Measurements from ENCODE around the gene SHMT2. TPM values are rescaled to one million over a fixed set of nuclear protein-coding genes. Genes with fewer than 3 reads are reported as not detected.

The SHMT2 gene
- total and polyA plus RNA-seq, 4 donors = 34.3 to 59.1 (median 51.9) TPM

DNA sequence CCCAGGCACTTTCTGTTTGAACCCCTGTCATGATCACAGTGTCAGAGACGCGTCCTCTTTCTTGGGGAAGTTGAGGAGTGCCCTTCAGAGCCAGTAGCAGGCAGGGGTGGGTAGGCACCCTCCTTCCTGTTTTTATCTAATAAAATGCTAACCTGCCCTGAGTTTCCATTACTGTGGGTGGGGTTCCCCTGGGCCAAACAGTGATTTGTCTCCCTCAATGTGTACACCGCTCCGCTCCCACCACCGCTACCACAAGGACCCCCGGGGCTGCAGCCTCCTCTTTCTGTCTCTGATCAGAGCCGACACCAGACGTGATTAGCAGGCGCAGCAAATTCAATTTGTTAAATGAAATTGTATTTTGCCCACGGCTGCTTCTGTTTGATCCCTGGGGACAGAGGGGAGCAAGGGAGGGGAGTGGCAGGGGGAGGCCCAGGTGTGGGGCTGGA lies 5.1 kb downstream of the SHMT2 start:
- no peak overlapping the region for H3K4me3 ChIP-seq (ENCODE audit: low read length in 2 of 2)
- H3K9me3 ChIP-seq (ENCODE audit: control insufficient read depth, low read length) = no peaks in the 10 kb centered on the region
- no peaks in the 10 kb centered on the region for H3K4me1 ChIP-seq (ENCODE audit: control insufficient read depth in 1 of 2, insufficient read depth in 2 of 2, low read length in 2 of 2)
- ATAC-seq (ENCODE audit: low FRiP score) = no peak
- peaks cover 0 to 9% of the 10 kb centered on the region in 2 donors for H3K36me3 ChIP-seq (ENCODE audit: control insufficient read depth in 1 of 2, insufficient read depth in 2 of 2, low read length in 1 of 2)
- DNase-seq = peak; percentile 39 to 68
- H3K27me3 ChIP-seq (ENCODE audit: control insufficient read depth in 1 of 2, insufficient read depth in 2 of 2, low read length in 1 of 2) = no peaks in the 10 kb centered on the region
- no peak overlapping the region for H3K27ac ChIP-seq (ENCODE audit: low read depth in 1 of 2, low read length in 2 of 2)
- WGBS, 2 donors = 85 to 86% methylated on average over 10 of the region's 10 CpGs
- intact Hi-C loops (cut with DNase I) = no loop called here

DNA sequence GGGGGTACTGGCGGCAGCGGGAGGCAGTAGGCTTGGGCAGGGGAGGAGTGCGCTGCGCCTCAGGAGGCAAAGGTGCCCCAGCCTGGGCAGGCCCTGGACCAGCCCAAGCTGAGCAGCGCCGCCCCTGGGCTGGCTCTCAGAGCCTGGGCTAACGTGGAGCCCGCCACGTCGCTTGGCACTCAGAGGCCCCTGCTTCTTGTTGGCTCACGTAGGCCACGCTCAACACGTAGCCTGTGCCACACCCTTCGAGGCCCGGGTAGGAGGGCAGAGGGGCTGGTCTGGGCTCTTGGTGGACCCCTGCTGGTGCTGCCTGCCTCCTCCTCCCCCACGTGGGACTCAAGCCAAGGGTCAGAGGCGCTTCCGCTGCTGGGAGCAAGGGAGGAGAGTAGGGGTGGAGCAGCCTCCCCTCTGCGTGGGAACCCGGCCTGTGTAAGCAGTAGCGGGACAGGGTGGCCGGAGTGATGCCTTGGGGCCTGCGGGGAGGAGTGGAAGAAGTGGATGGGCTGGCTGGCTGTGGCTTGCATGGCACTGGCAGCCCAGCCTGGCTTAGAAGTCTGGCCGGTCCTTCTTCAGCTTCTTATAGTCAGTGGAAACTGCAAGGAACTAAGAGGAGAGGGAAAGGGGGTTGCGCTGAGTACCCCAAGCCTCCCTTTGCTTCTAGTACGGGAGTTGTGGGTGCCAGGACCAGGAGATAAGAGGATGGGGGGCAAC lies 5.7 kb downstream of the SHMT2 start:
- WGBS, 2 donors = 56 to 60% methylated on average over 23 to 26 of the region's 26 CpGs
- ATAC-seq (ENCODE audit: low FRiP score) (peak; percentile 33), DNase-seq (peak; percentile 87 to 93)
- Histone ChIP-seq H3K27me3 (ENCODE audit: control insufficient read depth in 1 of 2, insufficient read depth in 2 of 2, low read length in 1 of 2) (no peaks in the 10 kb centered on the region), H3K36me3 (ENCODE audit: control insufficient read depth in 1 of 2, insufficient read depth in 2 of 2, low read length in 1 of 2) (peaks cover 0 to 9% of the 10 kb centered on the region in 2 donors), H3K4me3 (ENCODE audit: low read length in 2 of 2) (no peak overlapping the region), H3K27ac (ENCODE audit: low read depth in 1 of 2, low read length in 2 of 2) (peak overlapping the region in 1 of 2 donors; percentile 10), H3K4me1 (ENCODE audit: control insufficient read depth in 1 of 2, insufficient read depth in 2 of 2, low read length in 2 of 2) (no peaks in the 10 kb centered on the region), H3K9me3 (ENCODE audit: control insufficient read depth, low read length) (no peaks in the 10 kb centered on the region)
- intact Hi-C loops (cut with DNase I) = no loop called here

DNA sequence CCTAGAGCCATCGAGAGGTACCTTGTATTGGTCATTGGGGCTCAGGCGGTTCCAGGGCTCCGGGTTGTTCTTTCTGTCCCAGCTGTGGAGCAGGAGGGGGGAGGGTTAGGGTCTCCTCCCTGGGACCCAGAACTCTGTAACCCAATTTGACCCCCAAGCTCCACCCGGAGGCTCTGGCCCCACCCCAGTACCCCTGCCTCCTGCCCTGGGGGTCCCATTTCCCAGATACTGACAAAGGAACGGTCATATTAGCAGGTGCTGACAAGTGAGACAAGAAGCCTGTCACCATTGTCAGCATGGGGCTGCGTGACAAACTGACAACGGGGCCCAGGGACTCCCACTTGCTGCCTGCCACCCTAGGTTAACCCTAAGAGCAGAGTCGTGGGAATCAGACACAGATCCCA lies 6.2 kb downstream of the SHMT2 start:
- DNase-seq (peak in 1 of 2 donors; percentile 37), ATAC-seq (ENCODE audit: low FRiP score) (no peak)
- WGBS, 2 donors = 67 to 75% methylated on average over 8 of the region's 8 CpGs
- Histone ChIP-seq H3K4me1 (ENCODE audit: control insufficient read depth in 1 of 2, insufficient read depth in 2 of 2, low read length in 2 of 2) (no peaks in the 10 kb centered on the region), H3K36me3 (ENCODE audit: control insufficient read depth in 1 of 2, insufficient read depth in 2 of 2, low read length in 1 of 2) (peaks cover 0 to 9% of the 10 kb centered on the region in 2 donors), H3K9me3 (ENCODE audit: control insufficient read depth, low read length) (no peaks in the 10 kb centered on the region), H3K27me3 (ENCODE audit: control insufficient read depth in 1 of 2, insufficient read depth in 2 of 2, low read length in 1 of 2) (no peaks in the 10 kb centered on the region), H3K4me3 (ENCODE audit: low read length in 2 of 2) (no peak overlapping the region), H3K27ac (ENCODE audit: low read depth in 1 of 2, low read length in 2 of 2) (peak overlapping the region in 1 of 2 donors; percentile 10)
- intact Hi-C loops (cut with DNase I) = no loop called here

DNA sequence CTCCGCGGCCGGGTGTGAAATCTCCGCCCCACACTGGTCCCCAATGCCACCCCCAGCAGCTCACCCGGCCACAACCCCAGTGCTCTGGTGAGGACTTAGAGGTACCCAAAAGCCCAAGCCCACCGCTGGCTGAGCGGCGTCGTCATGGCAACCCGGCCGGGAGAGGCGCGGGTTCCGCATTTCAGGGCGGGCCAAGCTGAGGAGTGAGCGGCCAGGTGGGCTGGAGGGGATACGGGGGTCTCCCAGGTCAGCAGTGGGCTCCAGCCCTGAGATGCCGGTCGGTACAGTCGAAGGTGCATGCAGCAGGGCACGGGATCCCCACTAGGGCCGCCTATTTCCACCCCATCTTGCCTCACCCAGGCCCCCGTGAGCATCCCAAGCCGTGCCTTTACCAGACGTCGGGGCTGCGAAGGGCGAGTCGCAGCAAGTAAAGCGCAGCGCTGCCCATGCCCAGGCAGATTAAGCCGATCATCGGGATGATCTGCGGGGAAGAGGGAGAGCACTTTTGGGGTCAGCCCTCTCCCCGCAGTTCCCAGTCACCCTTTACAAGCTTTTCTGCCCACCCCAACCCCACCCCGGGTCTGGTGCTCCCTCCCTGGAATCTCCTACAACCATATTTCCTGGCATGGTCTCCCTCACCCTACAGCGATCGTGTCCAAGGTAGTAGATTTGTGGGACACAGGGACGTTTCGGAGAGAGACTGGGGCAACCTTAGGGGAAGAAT lies 6.9 kb downstream of the SHMT2 start:
- Histone ChIP-seq H3K27me3 (ENCODE audit: control insufficient read depth in 1 of 2, insufficient read depth in 2 of 2, low read length in 1 of 2) (no peaks in the 10 kb centered on the region), H3K4me3 (ENCODE audit: low read length in 2 of 2) (no peak overlapping the region), H3K27ac (ENCODE audit: low read depth in 1 of 2, low read length in 2 of 2) (no peak overlapping the region), H3K9me3 (ENCODE audit: control insufficient read depth, low read length) (no peaks in the 10 kb centered on the region), H3K4me1 (ENCODE audit: control insufficient read depth in 1 of 2, insufficient read depth in 2 of 2, low read length in 2 of 2) (no peaks in the 10 kb centered on the region), H3K36me3 (ENCODE audit: control insufficient read depth in 1 of 2, insufficient read depth in 2 of 2, low read length in 1 of 2) (peaks cover 0 to 9% of the 10 kb centered on the region in 2 donors)
- ATAC-seq (ENCODE audit: low FRiP score) = no peak
- 45 to 50% methylated on average over 40 of the region's 40 CpGs for WGBS, 2 donors
- intact Hi-C loops (cut with DNase I) = no loop called here
- peak; percentile 61 to 75 for DNase-seq

DNA sequence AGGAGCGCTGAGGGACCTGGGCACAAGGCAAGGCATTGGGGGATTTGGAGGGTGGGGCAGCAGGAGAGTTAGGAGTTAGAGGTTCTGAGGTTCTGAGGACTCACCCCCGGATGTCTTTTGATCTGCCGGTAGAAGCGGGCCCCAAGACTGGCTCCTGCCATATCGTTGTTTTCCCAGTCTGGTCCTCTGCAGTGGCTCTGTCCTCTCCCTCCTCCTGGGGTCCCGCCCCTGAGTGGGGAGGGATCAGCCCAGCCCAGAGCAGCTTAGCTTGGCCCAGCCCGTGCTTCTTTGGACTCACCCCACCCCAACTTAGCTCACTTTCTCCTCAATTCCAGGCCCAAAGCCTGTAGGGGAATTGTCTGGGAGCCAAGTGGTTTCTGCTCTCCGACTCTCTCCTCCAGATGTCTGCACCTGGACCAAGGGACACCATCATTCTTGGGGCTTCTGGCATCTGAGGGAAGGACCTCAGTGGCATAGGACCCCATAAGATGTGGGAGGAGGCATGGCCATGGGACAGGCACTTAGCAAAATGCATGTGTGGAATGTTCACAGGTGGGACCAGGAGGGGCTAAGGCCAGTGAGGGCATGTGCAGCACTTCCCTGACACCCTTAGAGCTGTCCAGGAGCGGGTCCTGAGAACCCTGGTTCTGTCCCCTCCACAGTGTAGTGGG lies 7.5 kb downstream of the SHMT2 start:
- Histone ChIP-seq H3K9me3 (ENCODE audit: control insufficient read depth, low read length) (no peaks in the 10 kb centered on the region), H3K27me3 (ENCODE audit: control insufficient read depth in 1 of 2, insufficient read depth in 2 of 2, low read length in 1 of 2) (no peaks in the 10 kb centered on the region), H3K4me1 (ENCODE audit: control insufficient read depth in 1 of 2, insufficient read depth in 2 of 2, low read length in 2 of 2) (no peaks in the 10 kb centered on the region), H3K27ac (ENCODE audit: low read depth in 1 of 2, low read length in 2 of 2) (no peak overlapping the region), H3K36me3 (ENCODE audit: control insufficient read depth in 1 of 2, insufficient read depth in 2 of 2, low read length in 1 of 2) (peaks cover 0 to 8% of the 10 kb centered on the region in 2 donors), H3K4me3 (ENCODE audit: low read length in 2 of 2) (no peak overlapping the region)
- 51 to 53% methylated on average over 9 of the region's 9 CpGs for WGBS, 2 donors
- DNase-seq (peak; percentile 73 to 81), ATAC-seq (ENCODE audit: low FRiP score) (no peak)
- intact Hi-C loops (cut with DNase I) = no loop called here

DNA sequence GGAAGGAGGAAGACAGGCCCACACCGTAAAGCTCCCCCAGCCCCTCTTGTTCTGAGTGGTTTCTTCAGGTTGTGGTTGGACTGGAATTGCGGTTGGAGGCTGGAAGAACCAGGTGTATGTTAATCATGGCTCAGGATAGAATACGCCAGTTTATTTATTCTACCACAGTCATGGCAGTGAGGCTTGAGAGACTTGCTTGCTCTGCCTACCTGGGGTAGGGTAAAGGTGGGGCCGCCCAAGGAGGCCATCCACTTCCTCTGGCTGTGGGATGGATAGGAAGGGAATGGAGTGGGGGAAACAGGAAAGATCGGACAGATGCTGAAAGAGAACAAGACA lies 8.1 kb downstream of the SHMT2 start:
- Histone ChIP-seq H3K4me1 (ENCODE audit: control insufficient read depth in 1 of 2, insufficient read depth in 2 of 2, low read length in 2 of 2) (no peaks in the 10 kb centered on the region), H3K27ac (ENCODE audit: low read depth in 1 of 2, low read length in 2 of 2) (no peak overlapping the region), H3K27me3 (ENCODE audit: control insufficient read depth in 1 of 2, insufficient read depth in 2 of 2, low read length in 1 of 2) (no peaks in the 10 kb centered on the region), H3K4me3 (ENCODE audit: low read length in 2 of 2) (no peak overlapping the region), H3K9me3 (ENCODE audit: control insufficient read depth, low read length) (no peaks in the 10 kb centered on the region), H3K36me3 (ENCODE audit: control insufficient read depth in 1 of 2, insufficient read depth in 2 of 2, low read length in 1 of 2) (peaks cover 0 to 5% of the 10 kb centered on the region in 2 donors)
- no peak for DNase-seq
- ATAC-seq (ENCODE audit: low FRiP score) = no peak
- WGBS, 2 donors = 79 to 83% methylated on average over 5 of the region's 5 CpGs
- intact Hi-C loops (cut with DNase I) = no loop called here

DNA sequence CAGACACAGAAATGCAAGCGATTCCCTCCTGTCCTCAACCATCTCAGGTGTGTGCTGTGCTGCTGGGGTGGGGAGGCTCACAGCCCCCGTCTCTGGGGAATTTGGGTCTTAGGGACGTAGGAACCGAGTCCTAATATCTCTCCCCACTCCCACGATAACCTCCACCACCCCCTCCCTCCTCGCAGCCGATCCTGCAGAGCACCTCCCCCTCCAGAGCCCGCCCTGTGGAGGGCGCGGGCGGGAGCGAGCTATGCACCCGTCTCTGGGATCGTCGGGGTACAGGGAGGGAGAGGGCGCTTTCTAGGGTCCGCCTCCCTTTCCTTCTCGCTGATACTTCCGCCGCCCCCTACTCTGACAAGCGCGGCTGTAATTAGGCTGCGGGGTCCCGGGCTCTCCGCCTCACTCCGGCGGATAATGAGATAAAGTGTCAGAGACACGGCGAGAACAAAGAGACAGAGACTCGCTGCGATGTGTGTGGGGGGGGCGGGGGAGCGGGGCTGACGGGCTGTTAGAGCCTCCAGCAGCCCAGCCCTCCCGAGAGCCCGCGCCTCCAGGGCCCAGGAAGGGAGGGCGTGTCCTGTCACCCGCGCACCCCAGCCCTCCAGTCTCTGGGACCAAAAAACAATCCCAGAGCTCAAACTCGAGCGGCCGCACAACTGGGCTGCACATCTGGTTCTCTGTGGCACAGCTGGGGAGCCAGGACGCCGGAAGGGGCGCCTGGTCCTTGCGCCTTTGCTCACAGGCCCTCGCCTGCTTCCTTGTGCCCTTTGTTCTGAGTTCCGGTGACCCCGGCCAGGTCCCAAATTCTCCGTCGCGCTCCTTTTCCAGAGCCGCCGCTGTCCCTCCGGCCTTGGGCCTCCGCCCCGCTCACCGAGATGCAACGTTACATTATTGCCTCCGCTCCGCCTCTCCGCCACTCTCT lies 8.7 kb downstream of the SHMT2 start:
- H3K27me3 ChIP-seq (ENCODE audit: control insufficient read depth in 1 of 2, insufficient read depth in 2 of 2, low read length in 1 of 2) = no peaks in the 10 kb centered on the region
- no peaks in the 10 kb centered on the region for H3K9me3 ChIP-seq (ENCODE audit: control insufficient read depth, low read length)
- intact Hi-C loops (cut with DNase I) = no loop called here
- H3K36me3 ChIP-seq (ENCODE audit: control insufficient read depth in 1 of 2, insufficient read depth in 2 of 2, low read length in 1 of 2) = peaks cover 0 to 3% of the 10 kb centered on the region in 2 donors
- WGBS, 2 donors = 11 to 14% methylated on average over 55 to 63 of the region's 63 CpGs
- DNase-seq (peak in 1 of 2 donors; percentile 83), ATAC-seq (ENCODE audit: low FRiP score) (no peak)
- H3K27ac ChIP-seq (ENCODE audit: low read depth in 1 of 2, low read length in 2 of 2) = no peak overlapping the region
- no peaks in the 10 kb centered on the region for H3K4me1 ChIP-seq (ENCODE audit: control insufficient read depth in 1 of 2, insufficient read depth in 2 of 2, low read length in 2 of 2)
- H3K4me3 ChIP-seq (ENCODE audit: low read length in 2 of 2) = peak overlapping the region; percentile 8 to 22

Data from aorta (tissue), 5 donors.